ENCODE results near the gene LTBR.
A peak's percentile ranks its signal among the peaks of the same experiment; 100 is the strongest.

The LTBR gene

DNA sequence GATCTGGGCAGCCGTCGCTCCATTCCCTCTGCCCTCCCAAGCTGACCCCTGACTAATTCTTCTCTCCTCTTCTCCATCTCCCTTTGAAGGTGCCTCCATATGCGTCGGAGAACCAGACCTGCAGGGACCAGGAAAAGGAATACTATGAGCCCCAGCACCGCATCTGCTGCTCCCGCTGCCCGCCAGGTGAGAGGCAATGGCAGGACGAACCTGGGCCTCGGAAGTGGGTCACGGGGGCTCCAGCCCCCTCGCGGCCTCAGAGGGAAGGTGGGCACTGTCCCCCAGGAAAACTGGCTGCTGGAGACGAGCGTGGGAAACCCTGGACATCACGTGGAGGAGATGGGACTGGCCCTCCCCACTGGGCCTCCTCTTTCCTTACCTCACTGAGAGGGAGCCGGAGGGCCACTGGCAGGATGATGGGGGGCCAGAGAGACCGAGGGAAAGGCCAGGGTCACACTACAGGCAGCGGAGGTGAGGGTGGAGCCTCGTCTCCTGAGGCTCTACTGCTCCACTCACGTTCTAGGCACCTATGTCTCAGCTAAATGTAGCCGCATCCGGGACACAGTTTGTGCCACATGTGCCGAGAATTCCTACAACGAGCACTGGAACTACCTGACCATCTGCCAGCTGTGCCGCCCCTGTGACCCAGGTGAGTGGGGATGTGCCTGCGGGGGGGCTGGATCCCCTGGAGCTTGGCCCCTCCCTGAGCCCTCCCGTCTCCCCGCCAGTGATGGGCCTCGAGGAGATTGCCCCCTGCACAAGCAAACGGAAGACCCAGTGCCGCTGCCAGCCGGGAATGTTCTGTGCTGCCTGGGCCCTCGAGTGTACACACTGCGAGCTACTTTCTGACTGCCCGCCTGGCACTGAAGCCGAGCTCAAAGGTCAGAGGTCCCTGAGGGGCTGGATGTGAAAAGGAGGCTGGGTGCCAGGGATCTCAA, 806 bp downstream of the LTBR start:
- no peak for DNase-seq (ENCODE audit: low spot score)

DNA sequence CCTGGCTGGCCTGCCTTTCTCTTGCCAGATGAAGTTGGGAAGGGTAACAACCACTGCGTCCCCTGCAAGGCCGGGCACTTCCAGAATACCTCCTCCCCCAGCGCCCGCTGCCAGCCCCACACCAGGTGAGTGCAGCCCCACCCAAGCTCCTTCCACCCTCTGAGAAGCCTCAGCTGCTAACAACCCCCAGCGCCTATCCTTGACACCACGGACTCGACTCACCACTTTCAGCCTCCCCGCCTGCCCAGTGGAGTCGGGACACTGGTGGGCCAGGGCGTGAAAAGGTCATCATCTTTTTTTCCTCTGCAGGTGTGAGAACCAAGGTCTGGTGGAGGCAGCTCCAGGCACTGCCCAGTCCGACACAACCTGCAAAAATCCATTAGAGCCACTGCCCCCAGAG, 2.1 kb downstream of the LTBR start:
- no peak for DNase-seq (ENCODE audit: low spot score)

DNA sequence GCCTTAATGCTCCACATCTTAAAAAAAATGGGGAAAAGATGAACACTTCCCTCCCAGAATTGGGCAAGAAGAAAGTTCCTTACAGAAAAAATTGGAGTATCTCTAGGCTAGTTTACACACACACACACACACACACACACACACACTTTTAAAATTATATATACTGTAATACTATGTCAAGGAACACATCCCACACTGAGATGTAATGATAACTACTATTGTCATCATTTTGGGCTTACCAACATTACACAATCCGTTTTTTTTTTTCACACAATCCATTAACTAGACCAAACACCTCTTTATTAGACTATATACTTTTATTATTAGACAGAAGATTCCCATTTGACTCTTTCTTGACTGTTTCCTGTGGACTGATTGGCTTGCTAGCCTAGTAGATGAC, 2.5 kb downstream of the LTBR start:
- no peak for DNase-seq (ENCODE audit: low spot score)

DNA sequence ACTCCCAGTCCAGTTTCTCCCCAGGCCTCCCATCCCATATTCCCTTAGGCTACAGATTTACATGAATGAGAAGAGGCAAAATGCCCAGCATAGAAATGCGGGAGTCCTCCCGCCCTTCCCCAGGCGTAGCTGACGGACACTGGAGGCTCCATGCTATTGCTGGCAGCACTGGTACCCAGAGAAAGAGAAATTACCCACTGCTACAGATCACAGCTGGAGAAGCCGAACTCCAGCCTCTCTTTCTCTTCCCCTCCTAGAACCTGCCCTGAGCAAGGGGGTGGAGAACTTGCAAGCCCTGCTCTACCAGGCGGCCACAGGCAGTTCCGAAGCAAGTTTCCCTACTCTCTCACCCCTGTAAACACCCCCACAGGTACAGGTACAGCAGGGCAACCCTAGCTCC, 3.6 kb downstream of the LTBR start:
- DNase-seq (ENCODE audit: low spot score): no peak

DNA sequence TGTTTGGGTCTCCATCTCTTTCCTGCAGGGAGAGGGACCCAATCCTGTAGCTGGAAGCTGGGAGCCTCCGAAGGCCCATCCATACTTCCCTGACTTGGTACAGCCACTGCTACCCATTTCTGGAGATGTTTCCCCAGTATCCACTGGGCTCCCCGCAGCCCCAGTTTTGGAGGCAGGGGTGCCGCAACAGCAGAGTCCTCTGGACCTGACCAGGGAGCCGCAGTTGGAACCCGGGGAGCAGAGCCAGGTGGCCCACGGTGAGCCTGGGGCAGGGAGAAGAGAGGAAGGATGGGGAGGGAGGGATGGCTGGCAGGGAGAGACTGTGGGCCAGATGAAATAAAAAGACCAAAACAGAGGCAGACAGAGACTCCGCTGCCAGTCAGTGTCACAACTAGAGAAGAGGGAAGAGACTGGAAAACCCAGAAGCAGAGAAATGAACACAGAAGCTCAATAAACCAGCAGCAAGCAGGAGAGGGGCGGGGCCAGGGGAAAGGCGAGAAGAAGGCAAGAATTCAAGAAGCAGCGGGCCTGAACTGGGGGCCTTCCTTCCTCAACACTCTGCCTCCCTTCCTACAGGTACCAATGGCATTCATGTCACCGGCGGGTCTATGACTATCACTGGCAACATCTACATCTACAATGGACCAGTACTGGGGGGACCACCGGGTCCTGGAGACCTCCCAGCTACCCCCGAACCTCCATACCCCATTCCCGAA, 6.3 kb downstream of the LTBR start:
- DNase-seq (ENCODE audit: low spot score): no peak

DNA sequence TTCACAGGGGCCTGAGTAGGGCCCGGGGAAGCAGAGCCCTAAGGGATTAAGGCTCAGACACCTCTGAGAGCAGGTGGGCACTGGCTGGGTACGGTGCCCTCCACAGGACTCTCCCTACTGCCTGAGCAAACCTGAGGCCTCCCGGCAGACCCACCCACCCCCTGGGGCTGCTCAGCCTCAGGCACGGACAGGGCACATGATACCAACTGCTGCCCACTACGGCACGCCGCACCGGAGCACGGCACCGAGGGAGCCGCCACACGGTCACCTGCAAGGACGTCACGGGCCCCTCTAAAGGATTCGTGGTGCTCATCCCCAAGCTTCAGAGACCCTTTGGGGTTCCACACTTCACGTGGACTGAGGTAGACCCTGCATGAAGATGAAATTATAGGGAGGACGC, 7.1 kb downstream of the LTBR start:
- DNase-seq (ENCODE audit: low spot score): no peak

DNA sequence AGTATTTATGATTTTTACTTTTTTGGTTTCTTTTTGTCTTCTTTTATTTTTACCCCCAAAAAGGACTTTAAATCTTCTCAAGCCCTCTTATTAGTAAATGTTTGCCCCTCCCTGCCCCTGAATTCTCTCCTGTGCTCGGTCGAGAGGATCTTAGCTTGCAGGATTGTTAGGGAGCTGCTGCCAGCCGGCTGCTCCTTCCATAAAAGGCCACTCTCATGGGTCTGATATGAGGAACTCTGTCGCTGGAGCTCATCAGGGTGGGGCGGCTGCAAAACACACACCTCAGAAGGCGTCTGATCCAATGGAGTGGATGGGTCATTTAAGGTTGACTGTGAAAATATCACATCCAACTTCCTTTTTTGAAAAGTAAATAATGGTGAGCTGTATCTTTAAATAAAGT, 8.5 kb downstream of the LTBR start:
- DNase-seq (ENCODE audit: low spot score): no peak

DNA sequence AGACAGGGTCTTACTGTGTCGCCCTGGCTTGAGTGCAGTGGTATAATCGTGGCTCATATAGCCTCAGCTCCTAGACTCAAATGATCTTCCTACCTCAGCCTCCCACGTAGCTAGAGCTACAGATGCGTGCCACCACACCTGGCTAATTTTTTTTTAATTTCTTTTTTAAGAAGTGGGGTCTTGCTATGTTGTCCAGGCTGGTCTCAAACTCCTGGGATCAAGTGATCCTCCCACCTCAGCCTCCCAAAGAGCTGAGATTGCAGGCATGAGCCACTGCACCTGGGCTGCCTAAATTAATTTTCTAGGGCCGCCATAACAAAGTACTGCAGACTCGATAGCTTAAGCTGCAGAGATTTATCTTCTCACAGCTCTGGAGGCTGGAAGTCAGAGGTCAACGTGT, 9.1 kb downstream of the LTBR start:
- no peak for DNase-seq (ENCODE audit: low spot score)

DNA sequence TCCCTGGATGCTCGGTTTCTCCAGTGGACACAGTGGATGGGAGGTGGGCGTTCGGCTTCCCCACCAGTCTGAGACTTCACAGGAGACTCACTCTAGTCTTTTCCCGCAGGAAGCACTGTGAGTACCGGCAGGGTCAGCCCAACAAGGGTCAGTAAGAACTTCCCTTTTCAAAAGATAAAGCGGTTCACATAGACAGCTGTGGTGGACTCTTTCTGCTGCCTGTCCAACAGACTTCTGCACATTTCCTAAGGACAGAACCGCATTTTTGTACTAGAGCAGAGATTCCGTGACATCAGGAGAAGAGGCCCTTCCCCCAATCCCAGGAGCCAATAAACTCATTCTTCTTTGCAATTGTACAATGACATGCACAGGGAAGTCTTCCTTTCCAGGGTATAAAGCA, 10.4 kb downstream of the LTBR start:
- no peak for DNase-seq (ENCODE audit: low spot score)

DNA sequence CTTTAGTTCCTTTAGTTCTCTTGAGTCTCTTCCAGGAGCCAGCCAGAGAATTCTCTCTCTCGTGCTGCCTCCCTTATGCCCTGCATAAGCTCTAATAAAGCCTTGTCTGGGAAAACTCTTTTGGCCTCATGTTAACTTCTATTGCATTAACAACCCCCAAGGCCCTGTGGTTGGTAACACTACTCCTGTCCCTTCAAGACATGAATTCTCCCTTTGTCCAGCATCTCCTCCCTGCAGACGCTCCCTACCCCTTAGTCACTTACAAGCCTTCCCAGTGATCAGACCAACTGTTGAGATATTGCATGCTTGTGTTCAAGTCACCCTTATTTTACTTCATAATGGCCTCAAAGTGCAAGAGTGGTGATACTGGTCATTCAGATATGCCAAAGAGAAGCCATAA, 12.1 kb downstream of the LTBR start:
- no peak for DNase-seq (ENCODE audit: low spot score)

DNA sequence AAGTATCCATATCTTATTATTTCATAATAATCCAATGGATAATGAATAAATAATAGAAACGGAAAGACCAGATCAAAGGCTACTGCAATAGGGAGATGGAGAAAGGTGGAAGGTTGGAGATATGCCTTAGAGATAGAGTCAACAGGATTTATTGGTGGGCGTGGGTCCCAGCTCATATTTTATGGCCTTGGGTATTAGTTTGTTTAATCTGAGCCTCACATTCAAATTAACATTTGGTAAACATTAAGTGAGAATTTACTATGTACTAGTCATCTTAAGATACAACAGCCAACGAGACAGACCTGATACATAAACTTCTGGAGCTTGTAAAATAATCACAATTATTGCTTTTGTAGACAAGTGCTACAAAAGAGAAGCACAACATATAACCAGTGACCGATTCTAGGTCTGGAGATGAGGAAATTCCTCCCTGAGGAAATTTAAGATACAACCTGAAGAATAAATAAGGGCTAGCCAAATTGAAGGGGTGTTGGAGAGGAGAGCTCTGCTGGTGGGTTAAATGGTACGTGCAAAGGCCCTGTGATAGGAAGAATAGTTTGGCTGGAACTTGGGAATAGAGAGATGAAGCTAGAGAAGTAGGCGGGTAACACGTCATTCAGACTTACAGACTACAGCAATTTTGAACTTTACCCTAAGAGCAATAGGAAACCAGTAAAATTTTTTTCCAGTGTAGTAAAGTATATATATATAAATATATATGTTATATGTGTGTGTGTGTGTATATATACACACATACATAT, 16.1 kb downstream of the LTBR start:
- DNase-seq (ENCODE audit: low spot score): no peak

DNA sequence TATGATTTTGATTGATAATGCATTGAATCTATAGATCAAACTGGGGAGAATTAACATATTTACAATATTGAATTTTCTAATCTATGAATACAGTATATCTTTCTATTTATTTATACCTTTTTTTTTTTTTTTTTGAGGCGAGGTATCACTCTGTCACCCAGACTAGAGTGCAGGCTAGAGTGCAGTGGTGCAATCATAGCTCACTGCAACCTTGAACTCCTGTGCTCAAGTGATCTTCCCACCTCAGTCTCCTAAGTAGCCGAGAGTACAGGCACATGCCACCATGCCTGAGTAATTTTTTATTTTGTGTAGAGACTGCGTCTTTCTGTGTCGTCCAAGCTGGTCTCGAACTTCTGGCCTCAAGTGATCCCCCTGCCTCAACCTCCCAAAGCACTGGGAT, 20.4 kb downstream of the LTBR start:
- DNase-seq (ENCODE audit: low spot score): no peak

DNA sequence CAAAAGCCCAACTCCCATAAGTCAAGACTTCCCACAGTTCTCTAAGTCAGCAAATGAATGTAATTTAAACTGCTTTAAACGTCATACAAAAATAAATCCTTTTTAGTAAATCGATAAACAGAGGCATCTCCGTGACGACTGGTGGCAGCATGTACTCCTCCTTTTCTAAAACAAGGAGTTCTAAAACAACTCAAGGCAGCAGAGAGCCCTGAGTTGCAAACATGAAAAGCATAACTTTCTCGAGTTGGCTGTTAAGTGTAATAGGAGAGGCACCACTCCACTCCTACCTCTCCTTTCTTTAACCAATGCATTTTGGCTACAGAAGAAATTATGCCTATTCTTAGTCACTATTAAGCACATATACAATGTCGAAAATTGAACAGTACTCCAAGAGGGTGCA, 22.0 kb downstream of the LTBR start:
- DNase-seq (ENCODE audit: low spot score): no peak

DNA sequence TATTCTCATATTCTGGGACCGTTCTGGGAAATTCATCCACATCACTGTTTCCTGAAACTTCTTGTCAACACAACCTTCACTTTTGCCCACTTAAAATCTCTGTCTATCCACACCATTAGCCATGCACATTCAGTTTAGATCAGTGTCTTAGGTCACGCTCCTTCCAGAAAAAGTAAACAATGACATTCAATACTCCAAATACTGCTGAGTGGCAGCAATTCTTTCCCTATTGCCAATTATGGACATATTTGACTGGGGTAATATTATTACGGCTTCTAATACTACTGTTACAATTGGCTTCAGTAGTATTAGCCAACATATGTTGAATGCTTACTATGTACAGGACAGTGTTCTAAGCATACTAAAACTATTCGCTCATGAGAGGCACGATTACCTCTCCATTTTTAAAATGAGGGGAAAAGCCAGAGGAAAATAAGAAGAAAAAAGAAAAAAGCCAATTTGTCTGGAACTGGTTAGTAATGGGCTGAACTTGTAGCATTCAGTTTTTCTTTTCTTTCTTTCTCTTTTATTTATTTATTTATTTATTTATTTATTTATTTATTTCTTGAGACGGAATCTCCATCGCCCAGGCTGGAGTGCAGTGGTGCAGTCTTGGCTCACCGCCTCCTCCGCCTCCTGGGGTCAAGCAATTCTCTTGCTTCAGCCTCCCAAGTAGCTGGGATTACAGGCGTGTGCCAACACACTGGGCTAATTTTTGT, 23.4 kb downstream of the LTBR start:
- no peak for DNase-seq (ENCODE audit: low spot score)

DNA sequence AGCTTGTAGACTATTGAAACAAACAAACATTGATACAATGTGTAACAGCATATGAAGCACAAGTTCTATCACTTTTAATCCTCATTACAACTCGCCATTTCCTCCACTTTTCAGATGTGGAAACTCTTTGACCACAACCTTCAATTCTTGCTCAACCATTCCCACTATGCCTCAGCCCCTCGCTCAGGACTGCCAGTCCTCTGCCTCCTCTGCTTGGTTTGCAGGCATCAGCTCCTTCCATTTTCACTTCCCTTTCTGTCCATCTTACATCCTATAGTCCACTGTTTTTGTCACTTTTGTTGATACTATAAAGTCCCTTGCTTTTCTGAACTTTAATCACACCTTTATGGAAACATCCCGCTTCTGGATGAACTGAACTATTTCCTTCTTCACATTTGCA, 32.6 kb downstream of the LTBR start:
- DNase-seq (ENCODE audit: low spot score): no peak

DNA sequence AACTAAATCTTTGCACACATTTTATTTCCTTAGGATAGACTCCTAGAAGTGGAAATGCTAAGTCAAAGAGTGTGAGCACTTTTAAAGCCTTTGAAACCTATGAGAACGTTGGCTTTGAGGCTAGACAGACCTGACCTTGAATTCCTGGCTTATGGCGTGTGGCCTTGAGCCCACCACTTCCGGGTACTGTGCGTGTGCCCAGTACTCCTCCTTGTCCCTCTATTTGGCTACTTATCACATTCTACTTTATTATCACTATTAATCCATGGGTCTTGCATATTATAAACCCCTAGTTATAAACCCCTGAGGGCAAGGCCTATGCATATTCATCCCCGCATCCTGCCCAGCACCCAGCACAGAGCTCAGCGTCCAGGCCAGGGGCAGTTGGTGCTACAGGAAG, 34.8 kb downstream of the LTBR start:
- no peak for DNase-seq (ENCODE audit: low spot score)

DNA sequence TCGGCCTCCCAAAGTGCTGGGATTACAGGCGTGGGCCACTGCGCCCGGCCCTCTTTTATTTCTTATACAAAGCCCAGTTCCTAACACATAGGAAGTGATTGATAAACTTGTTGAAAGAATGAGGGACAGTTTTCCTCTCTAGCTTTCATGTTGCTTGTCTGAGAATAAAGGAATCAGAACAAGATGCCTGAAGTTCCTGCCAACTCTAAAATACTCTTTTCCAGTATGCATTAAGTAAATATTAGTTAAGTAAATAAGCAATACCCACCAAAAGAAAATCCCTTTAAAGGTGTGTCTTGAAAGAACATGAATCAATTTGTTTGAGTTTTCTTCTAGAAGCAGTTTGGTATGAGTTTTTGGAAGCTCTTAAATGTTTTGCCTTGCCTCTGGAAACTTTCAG, 36.4 kb downstream of the LTBR start:
- no peak for DNase-seq (ENCODE audit: low spot score)

DNA sequence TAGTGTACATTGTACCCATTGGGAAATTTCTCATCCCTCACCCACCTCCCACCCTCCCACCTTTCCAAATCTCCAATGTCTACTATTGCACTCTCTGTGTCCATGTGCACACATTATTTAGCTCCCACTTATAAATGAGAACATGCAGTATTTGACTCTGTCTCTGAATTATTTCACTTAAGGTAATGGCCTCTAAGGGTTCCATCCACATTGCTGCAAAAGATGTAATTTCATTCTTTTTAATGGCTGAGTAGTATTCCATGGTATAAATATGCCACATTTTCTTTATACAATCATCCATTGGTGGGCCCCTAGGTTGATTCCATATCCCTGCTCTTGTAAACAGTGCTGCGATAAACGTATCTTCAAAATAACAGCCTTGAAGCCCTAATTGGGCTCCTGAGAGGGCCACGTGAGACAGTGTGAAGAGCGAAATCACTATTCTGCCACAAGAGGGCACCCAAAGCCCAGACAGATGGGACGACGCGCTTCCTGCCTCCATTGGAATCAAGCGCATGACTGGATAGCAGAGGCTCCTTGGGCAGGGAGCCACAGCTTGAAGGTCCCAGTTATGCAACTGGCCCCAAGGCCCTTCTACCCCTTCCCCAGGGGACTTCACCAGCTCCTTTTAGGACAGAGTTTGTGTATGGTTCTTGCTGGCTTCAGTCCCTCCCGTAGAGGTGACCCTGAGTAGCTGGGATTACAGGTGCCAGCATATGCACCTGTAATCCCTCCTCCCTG, 39.5 kb downstream of the LTBR start:
- DNase-seq (ENCODE audit: low spot score): peak; percentile 89

DNA sequence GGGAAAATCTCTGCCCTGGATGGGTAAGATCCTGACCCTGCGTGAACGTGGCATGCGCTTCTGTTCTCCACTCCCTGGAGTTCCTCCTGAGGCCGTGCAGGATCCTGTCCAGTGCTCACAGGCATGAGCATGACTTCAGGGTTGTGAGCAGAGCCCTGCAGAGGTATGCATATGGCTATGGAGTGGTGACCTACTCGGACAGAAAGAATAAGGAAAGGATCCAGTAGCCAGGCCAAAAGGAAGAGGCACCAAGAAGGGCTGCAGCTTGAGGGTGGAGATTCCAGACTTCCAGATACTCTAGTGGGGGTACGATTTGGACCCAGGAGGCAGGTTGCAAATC, 40.0 kb downstream of the LTBR start:
- DNase-seq (ENCODE audit: low spot score): no peak

DNA sequence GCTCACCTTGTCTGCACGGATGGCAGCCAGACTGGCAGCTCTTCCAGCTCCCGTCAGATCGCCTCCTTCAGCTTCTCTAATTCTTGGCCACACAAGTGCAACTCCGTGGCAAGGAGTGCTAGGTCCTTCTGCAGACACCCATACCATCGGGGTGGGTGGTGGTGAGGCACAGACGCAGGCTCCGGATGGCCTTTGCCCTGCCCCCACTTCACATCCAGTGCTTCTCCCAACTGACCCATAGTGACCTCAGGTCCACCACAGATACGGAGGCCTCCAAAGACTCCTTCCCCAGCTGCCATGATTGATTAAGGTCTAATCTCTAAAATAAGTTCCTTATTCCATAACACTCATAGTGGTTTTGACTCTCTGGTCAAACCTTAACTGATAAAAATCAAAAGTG, 40.9 kb downstream of the LTBR start:
- DNase-seq (ENCODE audit: low spot score): no peak
